ENCODE measurements around the gene CRB2.
A peak's percentile ranks its signal among the peaks of the same experiment; 100 is the strongest.
"Not testable (repeated sequence)": the region's sequence is repeated elsewhere in the genome, so short reads cannot be mapped to it uniquely, and the experiment has no call there.

The CRB2 gene

DNA sequence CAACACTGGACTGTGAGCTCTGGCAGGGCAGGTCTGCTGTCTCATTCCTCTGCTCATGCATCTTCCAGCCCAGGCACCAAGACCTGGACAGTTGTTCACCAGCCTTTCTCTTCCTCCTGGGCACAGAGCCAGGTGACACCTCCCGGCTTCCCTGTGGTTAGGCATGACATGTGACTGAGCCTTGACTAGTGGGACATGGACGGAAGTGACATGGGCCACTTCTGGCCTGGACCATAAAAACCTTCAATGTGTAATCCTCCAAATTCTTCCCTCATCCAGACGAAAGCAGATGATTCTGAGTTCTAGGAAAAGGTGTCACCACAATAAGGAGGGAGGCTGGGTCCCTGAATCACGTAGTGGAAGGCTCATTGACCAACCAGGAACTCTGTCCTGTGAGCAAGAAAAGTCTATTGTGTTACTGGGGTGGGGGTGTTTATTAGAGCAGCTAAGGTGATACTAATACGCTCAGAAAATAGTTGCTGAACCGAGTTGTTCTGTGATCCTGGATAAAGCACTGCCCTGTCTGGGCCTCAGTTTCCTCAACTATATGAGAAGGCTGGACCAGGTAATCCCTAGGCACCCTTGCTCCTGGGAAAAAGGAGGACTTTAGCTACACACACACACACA lies 26.6 kb upstream of the CRB2 start:
- DNase-seq = peak in 1 of 2 donors; percentile 38

- DNase-seq = no peak
These were observed 24.5 kb upstream of the CRB2 start for GRCh38 chr9:123331346-123332060.

- DNase-seq = not testable (repeated sequence)
These were observed 22.8 kb upstream of the CRB2 start for GRCh38 chr9:123333058-123333669.

DNA sequence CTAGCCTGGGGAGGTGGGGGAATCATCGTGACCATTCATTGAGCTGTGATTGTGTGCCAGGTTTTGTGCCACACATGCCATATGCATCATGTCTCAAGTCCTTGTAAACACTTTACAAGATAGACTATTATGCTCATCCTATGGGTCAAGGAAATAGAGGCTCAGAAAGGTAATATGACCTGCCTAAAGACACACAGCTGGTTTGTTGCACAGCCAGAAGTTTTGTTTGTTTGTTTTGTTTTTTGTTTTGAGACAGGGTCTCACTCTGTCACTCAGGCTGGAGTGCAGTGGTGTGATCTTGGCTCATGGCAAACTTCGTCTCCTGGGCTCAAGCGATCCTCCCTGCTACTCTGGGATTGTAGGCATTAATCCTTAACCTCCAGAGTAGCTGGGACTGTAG lies 21.4 kb upstream of the CRB2 start:
- no peak for DNase-seq

DNA sequence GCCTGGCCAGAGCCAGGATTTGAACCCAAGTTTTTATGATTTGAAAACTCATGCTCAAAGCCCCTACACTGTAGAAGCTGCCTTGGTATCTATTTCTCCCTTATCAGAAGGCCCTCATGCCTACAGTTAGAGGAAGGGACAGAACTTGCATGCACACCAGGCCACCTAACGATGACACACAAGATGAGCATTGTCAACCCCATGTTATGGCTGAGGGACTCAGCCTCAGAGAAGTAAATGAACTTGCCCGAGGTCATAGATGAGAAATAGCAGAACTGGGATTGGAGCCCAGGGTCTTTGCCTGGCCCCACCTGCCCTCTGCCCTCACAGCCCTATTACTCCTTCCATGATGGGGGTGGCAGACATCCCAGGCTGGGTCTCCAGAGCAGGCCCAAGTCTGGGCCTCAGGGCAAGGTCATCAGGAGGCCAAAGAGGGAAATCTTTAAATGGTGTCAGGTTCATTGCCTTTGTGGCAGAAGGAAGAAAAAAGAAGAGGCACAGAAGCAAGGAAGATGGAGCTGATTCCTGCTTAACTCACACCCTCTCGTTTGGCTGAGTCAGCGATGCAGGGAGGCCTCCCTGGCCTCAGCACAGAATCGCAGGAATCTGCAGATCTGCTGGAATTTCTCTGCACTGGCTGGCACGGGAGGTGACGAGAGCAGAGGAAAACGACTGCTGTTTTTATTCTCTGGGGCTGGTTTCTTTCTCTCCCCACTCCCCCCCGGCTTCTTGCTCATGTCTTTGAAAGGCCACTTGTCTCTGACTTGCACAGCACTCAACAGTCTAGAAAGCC lies 20.6 kb upstream of the CRB2 start:
- no peak for DNase-seq

- DNase-seq = no peak
These were observed 20.0 kb upstream of the CRB2 start for GRCh38 chr9:123335986-123336329.

DNA sequence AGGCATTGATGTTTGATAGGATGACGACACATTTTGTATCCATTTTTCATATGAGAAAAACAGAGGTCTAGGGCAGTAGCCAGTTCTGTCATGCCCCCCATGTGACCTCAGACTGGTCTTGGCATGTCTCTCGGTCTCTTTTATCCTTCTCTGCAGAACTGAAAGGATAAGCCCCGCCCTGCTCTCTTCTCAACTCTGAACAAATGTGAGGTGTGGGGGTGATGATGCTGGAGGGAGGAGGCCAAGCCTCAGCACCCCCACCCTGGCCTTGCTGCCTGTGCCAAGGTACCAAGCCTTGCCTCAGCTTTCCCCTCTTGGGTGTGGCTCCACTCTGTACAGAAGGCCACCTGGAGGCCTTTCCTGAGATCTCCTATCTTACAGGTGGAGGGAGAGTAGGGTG lies 19.5 kb upstream of the CRB2 start:
- no peak for DNase-seq

- no peak for DNase-seq
These were observed 19.0 kb upstream of the CRB2 start for GRCh38 chr9:123336959-123337358.

DNA sequence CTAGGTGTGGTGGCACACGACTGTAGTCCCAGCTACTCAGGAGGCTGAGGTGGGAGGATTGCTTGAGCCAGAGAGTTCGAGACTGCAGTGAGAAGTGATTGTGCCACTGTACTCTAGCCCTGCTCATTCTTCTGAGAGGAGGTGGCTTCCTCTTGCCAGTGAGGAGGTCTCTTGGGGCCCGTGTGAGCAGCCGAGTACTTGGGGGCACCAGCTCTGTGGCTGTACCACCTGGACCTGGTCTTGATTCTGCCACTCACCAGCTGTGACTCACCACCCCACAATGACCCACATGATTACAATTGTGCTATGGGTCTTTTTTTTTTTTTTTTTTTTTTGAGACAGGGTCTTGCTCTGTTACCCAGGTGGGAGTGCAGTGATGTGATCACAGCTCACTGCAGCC lies 18.0 kb upstream of the CRB2 start:
- DNase-seq = peak in 1 of 2 donors; percentile 57

- peak; percentile 53 to 73 for DNase-seq
These were observed 17.0 kb upstream of the CRB2 start for GRCh38 chr9:123338710-123339665.

GRCh38 chr9:123339666-123340510 lies 16.1 kb upstream of the CRB2 start:
- DNase-seq = peak; percentile 45 to 61

DNA sequence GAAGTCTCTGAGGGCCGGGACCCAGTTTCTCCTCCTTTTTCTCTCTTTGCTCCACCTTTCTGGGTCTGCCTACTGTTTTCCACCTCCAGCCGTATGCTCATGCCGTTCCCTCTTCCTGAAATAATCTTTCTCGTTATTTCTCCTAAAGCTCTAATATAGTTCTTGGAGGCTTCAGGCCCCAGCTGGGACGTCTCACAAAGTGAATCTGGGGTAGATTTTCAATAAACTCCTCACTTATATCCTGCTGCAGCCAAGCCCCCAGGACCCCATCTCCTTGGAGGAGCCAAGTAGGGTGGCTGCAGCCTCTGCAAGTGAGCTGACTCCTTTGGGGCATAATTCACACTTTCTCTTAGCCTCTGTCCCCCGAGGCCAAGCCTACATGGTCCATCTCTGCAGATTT lies 14.2 kb upstream of the CRB2 start:
- DNase-seq = no peak

GRCh38 chr9:123342247-123342646 lies 13.8 kb upstream of the CRB2 start:
- no peak for DNase-seq

DNA sequence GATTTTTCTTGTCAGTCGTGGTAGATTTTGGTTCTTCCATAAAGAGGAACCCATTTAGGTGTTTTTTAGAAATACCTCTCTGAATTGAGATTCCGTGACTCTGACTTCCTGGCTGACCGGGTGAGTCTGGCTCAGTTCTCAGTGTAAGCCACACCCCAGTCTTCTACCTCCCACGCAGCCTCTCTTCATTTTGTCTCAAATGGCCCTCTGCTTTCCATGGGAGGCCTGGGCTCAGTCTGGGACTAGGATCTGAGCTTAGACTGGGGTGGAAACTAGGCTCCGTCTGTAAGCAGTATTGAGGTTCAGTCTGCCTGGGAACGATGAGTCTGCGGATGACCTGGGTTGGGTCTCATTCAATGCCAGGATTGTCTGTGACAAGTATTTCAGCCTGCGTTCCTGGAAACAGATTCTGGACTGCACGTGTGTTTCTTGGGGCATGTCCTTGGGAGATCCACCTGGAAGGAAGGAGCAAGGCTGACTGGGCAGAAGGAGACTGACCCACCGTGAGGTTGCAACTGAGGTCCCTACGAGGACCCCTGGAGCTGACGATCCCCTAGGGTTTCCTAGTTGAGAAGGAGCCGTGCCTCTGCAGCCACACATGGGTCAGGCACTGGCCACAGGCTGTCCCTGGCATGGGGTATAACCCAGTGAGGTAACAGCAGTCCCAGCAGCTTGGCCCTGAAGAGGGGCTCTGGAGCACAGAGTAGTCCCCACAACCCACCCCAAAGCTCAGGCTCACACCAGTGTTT lies 12.4 kb upstream of the CRB2 start:
- DNase-seq = peak in 1 of 2 donors; percentile 46

DNA sequence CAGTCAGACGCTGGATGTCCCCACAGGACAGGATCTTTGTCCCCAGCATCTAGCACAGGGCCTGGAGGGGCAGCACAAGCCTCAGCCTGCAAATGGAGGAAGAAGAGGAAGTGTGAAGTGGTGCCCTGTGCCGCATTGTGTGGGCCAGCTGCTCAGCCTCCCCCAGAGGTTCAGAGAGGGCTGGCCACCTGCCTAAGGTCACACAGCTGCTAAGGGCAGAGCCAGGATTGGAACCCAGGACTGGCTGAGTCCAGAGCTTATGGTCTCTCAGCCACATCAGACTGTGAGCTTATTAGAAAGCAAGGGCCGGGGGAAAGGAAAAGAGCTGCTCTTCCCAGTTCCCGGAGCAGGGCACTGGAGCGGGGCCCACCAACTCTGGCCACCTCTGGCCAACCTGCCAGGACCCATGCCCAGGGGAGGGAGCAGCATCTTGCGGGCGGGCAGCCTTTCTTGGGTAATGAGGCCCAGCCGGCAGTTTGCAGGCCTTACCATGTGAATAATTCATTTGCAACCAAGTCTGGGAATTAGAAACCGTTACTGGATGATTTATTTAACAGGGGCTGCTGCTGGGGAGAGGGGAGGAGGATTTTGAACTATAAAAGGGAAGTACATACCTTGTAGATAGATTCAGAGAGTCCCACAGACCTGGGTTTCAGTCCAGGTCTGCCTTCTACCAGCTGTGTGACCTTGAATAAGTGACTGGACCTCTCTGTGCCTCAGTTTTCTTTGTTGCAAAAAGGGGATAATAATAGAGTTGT lies 11.6 kb upstream of the CRB2 start:
- peak in 1 of 2 donors; percentile 9 for DNase-seq

- DNase-seq = no peak
These were observed 10.4 kb upstream of the CRB2 start for GRCh38 chr9:123345567-123345955.

DNA sequence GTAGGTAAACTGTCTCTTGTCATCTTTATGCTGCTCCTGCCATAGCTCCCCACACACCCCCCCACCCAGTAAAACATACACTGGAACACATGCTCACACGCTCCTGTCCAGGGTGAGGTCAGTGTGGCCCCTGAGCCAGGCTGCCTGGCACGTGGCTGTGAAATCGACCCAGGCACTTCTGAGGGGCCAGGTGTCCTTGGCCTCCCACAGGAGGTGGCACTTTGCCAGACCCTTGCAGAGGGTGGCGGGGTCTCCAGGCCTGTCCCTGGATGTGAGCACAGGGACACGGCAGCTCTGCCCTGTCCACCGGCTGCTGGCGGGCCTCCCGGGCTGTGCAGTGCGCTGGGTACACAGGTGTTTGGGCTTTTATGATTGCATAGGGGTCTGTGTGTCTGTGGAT lies 10.0 kb upstream of the CRB2 start:
- DNase-seq = no peak

GRCh38 chr9:123346826-123347225 lies 9.2 kb upstream of the CRB2 start:
- DNase-seq = no peak

- DNase-seq = no peak
These were observed 8.5 kb upstream of the CRB2 start for GRCh38 chr9:123347289-123348060.

Data from CD4-positive, alpha-beta T cell treated with Interferon alpha-2 for 1 hour (primary cell).